GM12878 (cell line): ENCODE data around the gene GABRB3.

Experiments
- ATF2 ChIP-seq: IDR thresholded peaks from 2 replicates; pipeline ENCODE4 v1.6.1; 2012; ENCODE audit warnings: low read length, inconsistent platforms
- ESRRA ChIP-seq: IDR thresholded peaks from 2 replicates; pipeline ENCODE4 v1.6.1; 2012; ENCODE audit warnings: mild to moderate bottlenecking, low read length, improper control_type of control experiment
- JUND ChIP-seq: IDR thresholded peaks from 2 replicates; pipeline ENCODE4 v1.6.1; 2012; ENCODE audit warnings: low read depth, mild to moderate bottlenecking, low read length, improper control_type of control experiment, moderate library complexity
- NFIC ChIP-seq: IDR thresholded peaks from 2 replicates; pipeline ENCODE4 v1.6.1; 2012; ENCODE audit warnings: low read depth, mild to moderate bottlenecking, inconsistent platforms, low read length, moderate library complexity
- NFYB ChIP-seq: IDR thresholded peaks from 2 replicates; pipeline ENCODE4 v1.6.1; 2011; ENCODE audit warnings: low read depth, mild to moderate bottlenecking, low read length, improper control_type of control experiment, moderate library complexity; ENCODE audit not compliant: insufficient read depth
- PBX3 ChIP-seq: IDR thresholded peaks from 2 replicates; pipeline ENCODE4 v1.6.1; 2011; ENCODE audit warnings: mild to moderate bottlenecking, low read depth, low read length, moderate library complexity; ENCODE audit not compliant: insufficient replicate concordance
- PKNOX1 ChIP-seq: fragments of 450-650 bp; IDR thresholded peaks from 2 replicates; pipeline ENCODE4 v1.6.1; 2016; ENCODE audit warnings: mild to moderate bottlenecking
- TF ChIP-seq, protein P1 (sequence below), 3 experiments: IDR thresholded peaks in 2 of 3; conservative IDR thresholded peaks in 1 of 3; 2 replicates each; pipeline ENCODE4 v1.5.1; 2011; ENCODE audit warnings: low read depth in 3 of 3, low read length in 3 of 3, mild to moderate bottlenecking in 3 of 3, control low read depth in 2 of 3, moderate library complexity in 2 of 3, inconsistent platforms in 1 of 3, mixed read lengths in 1 of 3; ENCODE audit not compliant: control insufficient read depth in 2 of 3, insufficient read depth in 1 of 3; ENCODE audit errors: extremely low read depth in 1 of 3
- TF ChIP-seq, protein P2 (sequence below): fragments of 450-650 bp; IDR thresholded peaks from 2 replicates; pipeline ENCODE4 v1.6.1; 2017; ENCODE audit warnings: borderline replicate concordance
- TF ChIP-seq, protein P3 (sequence below): IDR thresholded peaks from 2 replicates; pipeline ENCODE4 v1.6.1; 2012; ENCODE audit warnings: mild to moderate bottlenecking, low read depth, low read length

DNA sequence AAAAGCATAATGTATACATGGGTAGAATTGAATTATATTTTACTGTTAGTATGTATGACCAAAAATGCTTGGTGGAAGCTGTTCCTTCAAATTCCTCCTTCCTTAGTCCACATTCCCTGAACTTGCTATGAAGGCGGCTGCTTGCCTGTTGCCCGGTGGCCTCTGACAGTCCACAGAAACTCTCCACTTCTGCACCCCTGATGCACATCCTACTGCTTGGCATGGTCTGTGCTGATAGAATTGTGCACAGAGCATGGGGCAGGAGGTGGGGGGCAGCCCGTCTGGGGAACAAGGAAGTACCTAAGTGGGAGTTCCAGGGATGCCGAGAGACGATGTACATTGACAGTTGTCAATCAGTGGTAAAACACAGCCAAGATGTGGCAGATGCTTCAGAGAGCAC, 33.7 kb upstream of the GABRB3 start:
- no peak for TF ChIP-seq NFIC
- TF ChIP-seq, protein P1, sequence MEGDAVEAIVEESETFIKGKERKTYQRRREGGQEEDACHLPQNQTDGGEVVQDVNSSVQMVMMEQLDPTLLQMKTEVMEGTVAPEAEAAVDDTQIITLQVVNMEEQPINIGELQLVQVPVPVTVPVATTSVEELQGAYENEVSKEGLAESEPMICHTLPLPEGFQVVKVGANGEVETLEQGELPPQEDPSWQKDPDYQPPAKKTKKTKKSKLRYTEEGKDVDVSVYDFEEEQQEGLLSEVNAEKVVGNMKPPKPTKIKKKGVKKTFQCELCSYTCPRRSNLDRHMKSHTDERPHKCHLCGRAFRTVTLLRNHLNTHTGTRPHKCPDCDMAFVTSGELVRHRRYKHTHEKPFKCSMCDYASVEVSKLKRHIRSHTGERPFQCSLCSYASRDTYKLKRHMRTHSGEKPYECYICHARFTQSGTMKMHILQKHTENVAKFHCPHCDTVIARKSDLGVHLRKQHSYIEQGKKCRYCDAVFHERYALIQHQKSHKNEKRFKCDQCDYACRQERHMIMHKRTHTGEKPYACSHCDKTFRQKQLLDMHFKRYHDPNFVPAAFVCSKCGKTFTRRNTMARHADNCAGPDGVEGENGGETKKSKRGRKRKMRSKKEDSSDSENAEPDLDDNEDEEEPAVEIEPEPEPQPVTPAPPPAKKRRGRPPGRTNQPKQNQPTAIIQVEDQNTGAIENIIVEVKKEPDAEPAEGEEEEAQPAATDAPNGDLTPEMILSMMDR (IDR thresholded peaks at IDR 0.05 in 2 of 3, conservative IDR thresholded peaks at IDR 0.05 in 1 of 3; ENCODE audit: control insufficient read depth in 2 of 3, extremely low read depth in 1 of 3, insufficient read depth in 1 of 3, low read depth in 3 of 3, low read length in 3 of 3) = no peak
- TF ChIP-seq PKNOX1 = no peak
- TF ChIP-seq ATF2 = no peak
- TF ChIP-seq, protein P2, sequence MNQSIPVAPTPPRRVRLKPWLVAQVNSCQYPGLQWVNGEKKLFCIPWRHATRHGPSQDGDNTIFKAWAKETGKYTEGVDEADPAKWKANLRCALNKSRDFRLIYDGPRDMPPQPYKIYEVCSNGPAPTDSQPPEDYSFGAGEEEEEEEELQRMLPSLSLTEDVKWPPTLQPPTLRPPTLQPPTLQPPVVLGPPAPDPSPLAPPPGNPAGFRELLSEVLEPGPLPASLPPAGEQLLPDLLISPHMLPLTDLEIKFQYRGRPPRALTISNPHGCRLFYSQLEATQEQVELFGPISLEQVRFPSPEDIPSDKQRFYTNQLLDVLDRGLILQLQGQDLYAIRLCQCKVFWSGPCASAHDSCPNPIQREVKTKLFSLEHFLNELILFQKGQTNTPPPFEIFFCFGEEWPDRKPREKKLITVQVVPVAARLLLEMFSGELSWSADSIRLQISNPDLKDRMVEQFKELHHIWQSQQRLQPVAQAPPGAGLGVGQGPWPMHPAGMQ = no peak
- no peak for TF ChIP-seq PBX3
- TF ChIP-seq NFYB = no peak
- TF ChIP-seq JUND = no peak
- TF ChIP-seq ESRRA = no peak
- TF ChIP-seq, protein P3, sequence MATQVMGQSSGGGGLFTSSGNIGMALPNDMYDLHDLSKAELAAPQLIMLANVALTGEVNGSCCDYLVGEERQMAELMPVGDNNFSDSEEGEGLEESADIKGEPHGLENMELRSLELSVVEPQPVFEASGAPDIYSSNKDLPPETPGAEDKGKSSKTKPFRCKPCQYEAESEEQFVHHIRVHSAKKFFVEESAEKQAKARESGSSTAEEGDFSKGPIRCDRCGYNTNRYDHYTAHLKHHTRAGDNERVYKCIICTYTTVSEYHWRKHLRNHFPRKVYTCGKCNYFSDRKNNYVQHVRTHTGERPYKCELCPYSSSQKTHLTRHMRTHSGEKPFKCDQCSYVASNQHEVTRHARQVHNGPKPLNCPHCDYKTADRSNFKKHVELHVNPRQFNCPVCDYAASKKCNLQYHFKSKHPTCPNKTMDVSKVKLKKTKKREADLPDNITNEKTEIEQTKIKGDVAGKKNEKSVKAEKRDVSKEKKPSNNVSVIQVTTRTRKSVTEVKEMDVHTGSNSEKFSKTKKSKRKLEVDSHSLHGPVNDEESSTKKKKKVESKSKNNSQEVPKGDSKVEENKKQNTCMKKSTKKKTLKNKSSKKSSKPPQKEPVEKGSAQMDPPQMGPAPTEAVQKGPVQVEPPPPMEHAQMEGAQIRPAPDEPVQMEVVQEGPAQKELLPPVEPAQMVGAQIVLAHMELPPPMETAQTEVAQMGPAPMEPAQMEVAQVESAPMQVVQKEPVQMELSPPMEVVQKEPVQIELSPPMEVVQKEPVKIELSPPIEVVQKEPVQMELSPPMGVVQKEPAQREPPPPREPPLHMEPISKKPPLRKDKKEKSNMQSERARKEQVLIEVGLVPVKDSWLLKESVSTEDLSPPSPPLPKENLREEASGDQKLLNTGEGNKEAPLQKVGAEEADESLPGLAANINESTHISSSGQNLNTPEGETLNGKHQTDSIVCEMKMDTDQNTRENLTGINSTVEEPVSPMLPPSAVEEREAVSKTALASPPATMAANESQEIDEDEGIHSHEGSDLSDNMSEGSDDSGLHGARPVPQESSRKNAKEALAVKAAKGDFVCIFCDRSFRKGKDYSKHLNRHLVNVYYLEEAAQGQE = no peak
